HL-60 (cell line): ENCODE data around the gene ADAMTSL3.

Experiments used
- DNase-seq, 2 experiments: peaks; one replicate each; pipeline ENCODE4 v3.0.0-alpha.2; 2010 to 2020; ENCODE audit warnings: low read depth in 1 of 2, low spot score in 1 of 2
- H3K27ac ChIP-seq: fragments of 250-450 bp; sonication (Bioruptor Pico); replicated peaks from 2 replicates; pipeline ENCODE4 v1.5.1; 2020; ENCODE audit warnings: mild to moderate bottlenecking, moderate library complexity
- H3K27me3 ChIP-seq: fragments of 250-450 bp; sonication (Bioruptor Pico); 2 replicates; pipeline ENCODE4 v1.5.1; 2021; ENCODE audit warnings: mild to moderate bottlenecking, moderate library complexity; ENCODE audit not compliant: insufficient read depth, poor library complexity, severe bottlenecking
- H3K4me3 ChIP-seq: replicated peaks from 2 replicates; pipeline ENCODE4 v1.5.1; 2011; ENCODE audit warnings: mild to moderate bottlenecking, control low read depth, low read length; ENCODE audit not compliant: insufficient read depth
- GABPA ChIP-seq: IDR thresholded peaks from 2 replicates; pipeline ENCODE4 v1.6.1; 2012; ENCODE audit warnings: low read depth
- POLR2AphosphoS5 ChIP-seq: IDR thresholded peaks from 2 replicates; pipeline ENCODE4 v1.6.1; 2012; ENCODE audit warnings: low read depth
- SPI1 ChIP-seq: IDR thresholded peaks from 2 replicates; pipeline ENCODE4 v1.6.1; 2012; ENCODE audit warnings: low read depth, mild to moderate bottlenecking, borderline replicate concordance
- TF ChIP-seq, protein P1 (sequence below): IDR thresholded peaks from one replicate; pipeline ENCODE4 v1.5.1; 2011; ENCODE audit warnings: low read length, control low read depth, inconsistent platforms; ENCODE audit not compliant: insufficient read depth
- TF ChIP-seq, protein P2 (sequence below): IDR thresholded peaks from 2 replicates; pipeline ENCODE4 v1.6.1; 2012; ENCODE audit warnings: low read depth; ENCODE audit not compliant: insufficient replicate concordance

The ADAMTSL3 gene

DNA sequence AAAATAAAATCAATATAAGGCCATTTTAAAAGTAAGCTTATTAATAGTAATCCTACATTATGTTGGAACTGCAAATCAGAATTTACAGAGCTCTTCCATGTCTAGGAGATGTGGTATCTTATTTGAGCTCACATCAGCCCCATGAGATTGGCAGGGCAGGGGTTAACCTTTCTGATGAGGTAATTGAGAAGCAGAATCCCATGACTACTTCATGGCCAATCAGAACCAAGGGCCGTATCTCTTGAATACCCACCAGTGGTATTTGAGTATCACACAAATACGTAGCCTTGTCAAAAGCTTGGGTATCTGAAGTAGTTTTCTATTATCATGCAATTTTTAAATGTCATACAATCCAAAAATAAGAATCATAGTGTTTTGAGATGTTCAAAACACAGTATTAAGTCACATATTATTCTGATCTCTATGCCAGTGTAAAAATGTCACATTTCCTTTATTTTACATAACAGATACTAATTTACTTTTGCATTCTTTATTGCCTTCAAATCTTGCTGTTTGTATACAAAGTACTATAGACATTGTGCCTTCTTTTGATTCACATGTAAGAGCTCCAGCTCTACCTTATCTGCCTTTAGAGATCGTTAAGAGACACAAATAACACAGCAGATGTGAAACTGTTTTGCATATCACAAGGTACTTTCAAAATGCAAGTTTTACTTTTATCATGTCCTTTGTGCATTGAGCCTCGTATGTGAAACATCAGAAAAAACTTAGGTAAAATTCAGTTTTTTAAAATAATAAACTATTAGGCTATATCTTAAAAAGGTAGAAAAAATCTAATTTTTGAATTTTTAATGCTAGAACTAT is 329.9 kb downstream of the ADAMTSL3 start:
- DNase-seq, result no peak
- TF ChIP-seq SPI1 (no peak), POLR2AphosphoS5 (no peak), GABPA (no peak)
- TF ChIP-seq, protein P1, sequence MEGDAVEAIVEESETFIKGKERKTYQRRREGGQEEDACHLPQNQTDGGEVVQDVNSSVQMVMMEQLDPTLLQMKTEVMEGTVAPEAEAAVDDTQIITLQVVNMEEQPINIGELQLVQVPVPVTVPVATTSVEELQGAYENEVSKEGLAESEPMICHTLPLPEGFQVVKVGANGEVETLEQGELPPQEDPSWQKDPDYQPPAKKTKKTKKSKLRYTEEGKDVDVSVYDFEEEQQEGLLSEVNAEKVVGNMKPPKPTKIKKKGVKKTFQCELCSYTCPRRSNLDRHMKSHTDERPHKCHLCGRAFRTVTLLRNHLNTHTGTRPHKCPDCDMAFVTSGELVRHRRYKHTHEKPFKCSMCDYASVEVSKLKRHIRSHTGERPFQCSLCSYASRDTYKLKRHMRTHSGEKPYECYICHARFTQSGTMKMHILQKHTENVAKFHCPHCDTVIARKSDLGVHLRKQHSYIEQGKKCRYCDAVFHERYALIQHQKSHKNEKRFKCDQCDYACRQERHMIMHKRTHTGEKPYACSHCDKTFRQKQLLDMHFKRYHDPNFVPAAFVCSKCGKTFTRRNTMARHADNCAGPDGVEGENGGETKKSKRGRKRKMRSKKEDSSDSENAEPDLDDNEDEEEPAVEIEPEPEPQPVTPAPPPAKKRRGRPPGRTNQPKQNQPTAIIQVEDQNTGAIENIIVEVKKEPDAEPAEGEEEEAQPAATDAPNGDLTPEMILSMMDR, result no peak
- TF ChIP-seq, protein P2, sequence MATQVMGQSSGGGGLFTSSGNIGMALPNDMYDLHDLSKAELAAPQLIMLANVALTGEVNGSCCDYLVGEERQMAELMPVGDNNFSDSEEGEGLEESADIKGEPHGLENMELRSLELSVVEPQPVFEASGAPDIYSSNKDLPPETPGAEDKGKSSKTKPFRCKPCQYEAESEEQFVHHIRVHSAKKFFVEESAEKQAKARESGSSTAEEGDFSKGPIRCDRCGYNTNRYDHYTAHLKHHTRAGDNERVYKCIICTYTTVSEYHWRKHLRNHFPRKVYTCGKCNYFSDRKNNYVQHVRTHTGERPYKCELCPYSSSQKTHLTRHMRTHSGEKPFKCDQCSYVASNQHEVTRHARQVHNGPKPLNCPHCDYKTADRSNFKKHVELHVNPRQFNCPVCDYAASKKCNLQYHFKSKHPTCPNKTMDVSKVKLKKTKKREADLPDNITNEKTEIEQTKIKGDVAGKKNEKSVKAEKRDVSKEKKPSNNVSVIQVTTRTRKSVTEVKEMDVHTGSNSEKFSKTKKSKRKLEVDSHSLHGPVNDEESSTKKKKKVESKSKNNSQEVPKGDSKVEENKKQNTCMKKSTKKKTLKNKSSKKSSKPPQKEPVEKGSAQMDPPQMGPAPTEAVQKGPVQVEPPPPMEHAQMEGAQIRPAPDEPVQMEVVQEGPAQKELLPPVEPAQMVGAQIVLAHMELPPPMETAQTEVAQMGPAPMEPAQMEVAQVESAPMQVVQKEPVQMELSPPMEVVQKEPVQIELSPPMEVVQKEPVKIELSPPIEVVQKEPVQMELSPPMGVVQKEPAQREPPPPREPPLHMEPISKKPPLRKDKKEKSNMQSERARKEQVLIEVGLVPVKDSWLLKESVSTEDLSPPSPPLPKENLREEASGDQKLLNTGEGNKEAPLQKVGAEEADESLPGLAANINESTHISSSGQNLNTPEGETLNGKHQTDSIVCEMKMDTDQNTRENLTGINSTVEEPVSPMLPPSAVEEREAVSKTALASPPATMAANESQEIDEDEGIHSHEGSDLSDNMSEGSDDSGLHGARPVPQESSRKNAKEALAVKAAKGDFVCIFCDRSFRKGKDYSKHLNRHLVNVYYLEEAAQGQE, result no peak

DNA sequence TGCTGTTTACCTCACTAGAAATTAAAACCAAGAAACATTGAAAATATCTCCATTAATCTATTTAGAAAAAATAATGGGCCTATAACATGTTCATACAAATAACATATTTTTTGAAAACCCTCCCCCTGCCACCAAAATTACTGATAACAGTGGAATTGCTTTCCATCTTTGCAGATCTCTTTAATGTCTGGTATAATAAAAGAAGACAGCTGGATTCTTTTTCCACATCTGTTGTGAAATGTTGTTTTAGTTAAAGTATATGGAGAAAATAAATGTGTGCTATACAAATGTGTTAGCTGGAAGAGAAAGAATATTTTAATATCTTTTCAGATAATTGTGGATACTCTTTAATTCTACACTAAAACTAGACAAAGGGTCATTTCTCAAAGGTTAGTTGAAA is 330.7 kb downstream of the ADAMTSL3 start:
- DNase-seq, result no peak

More for the DNA sequence above, 329.9 kb downstream of the ADAMTSL3 start:
- Histone ChIP-seq H3K27me3 (no peaks in the 10 kb centered on the region), H3K4me3 (no peak overlapping the region), H3K27ac (no peak overlapping the region)

DNA sequence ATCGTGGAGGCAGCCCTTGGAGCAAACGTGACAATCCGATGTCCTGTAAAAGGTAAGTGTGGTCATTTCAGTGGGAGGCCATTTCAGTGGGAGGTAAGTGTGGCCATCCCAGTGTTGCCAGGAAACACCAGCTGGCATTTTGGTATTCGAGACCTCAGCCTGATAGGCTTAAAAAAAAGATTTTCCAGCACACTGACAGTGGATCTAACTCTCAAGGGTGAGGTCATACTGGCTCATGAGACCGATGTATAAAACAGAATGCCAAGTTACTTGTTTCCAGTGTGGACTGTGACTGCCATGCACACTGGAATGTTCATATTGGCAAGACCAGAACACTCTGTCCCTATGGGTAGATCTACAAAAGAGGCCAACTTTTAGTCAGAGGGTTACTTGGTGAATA is 337.2 kb downstream of the ADAMTSL3 start:
- DNase-seq, result no peak

More for the DNA sequence above, 330.7 kb downstream of the ADAMTSL3 start:
- no peak overlapping the region for H3K27ac ChIP-seq
- no peak overlapping the region for H3K4me3 ChIP-seq
- TF ChIP-seq, protein P1, result no peak
- TF ChIP-seq POLR2AphosphoS5, result no peak
- TF ChIP-seq GABPA, result no peak
- no peak for TF ChIP-seq SPI1
- TF ChIP-seq, protein P2, result no peak
- no peaks in the 10 kb centered on the region for H3K27me3 ChIP-seq

More for the DNA sequence above, 337.2 kb downstream of the ADAMTSL3 start:
- no peaks in the 10 kb centered on the region for H3K27me3 ChIP-seq
- H3K4me3 ChIP-seq, result no peak overlapping the region
- TF ChIP-seq, protein P1, result no peak
- TF ChIP-seq GABPA, result no peak
- no peak for TF ChIP-seq SPI1
- TF ChIP-seq POLR2AphosphoS5, result no peak
- TF ChIP-seq, protein P2, result no peak
- no peak overlapping the region for H3K27ac ChIP-seq
